ENCODE results near the gene TCHHL1.

GRCh38 chr1:152071123-152071522 is 17.7 kb downstream of the TCHHL1 start:
- TF ChIP-seq CTCF (IDR thresholded peaks at IDR 0.05 in 2 of 3, conservative IDR thresholded peaks at IDR 0.05 in 1 of 3; ENCODE audit: insufficient read depth in 2 of 3, low read depth in 1 of 3, low read length in 3 of 3) (no peak), RBM25 (IDR thresholded peaks at IDR 0.05; ENCODE audit: low read depth, low read length, severe bottlenecking) (no peak), IRF9 (tag; IDR thresholded peaks at IDR 0.05) (no peak), GABPA (tag; conservative IDR thresholded peaks at IDR 0.05; ENCODE audit: low read depth) (no peak), TAL1 (IDR thresholded peaks at IDR 0.05) (no peak), CEBPZ (IDR thresholded peaks at IDR 0.05; ENCODE audit: borderline replicate concordance, low read depth, low read length) (no peak), REST (IDR thresholded peaks at IDR 0.05; ENCODE audit: borderline replicate concordance) (no peak), REST (CRISPR knock-in tag; IDR thresholded peaks at IDR 0.05; ENCODE audit: low read depth) (no peak), ZNF408 (CRISPR knock-in tag; IDR thresholded peaks at IDR 0.05; ENCODE audit: low read depth) (no peak)
